GM12872 (cell line): ENCODE data around the gene CCDC71.

ENCODE experiments used
- TF ChIP-seq, protein P1 (sequence below): IDR thresholded peaks from 3 replicates; pipeline ENCODE4 v1.5.1; 2011; ENCODE audit warnings: low read depth, mild to moderate bottlenecking, low read length, moderate library complexity; ENCODE audit not compliant: insufficient read depth

CCDC71 gene

DNA sequence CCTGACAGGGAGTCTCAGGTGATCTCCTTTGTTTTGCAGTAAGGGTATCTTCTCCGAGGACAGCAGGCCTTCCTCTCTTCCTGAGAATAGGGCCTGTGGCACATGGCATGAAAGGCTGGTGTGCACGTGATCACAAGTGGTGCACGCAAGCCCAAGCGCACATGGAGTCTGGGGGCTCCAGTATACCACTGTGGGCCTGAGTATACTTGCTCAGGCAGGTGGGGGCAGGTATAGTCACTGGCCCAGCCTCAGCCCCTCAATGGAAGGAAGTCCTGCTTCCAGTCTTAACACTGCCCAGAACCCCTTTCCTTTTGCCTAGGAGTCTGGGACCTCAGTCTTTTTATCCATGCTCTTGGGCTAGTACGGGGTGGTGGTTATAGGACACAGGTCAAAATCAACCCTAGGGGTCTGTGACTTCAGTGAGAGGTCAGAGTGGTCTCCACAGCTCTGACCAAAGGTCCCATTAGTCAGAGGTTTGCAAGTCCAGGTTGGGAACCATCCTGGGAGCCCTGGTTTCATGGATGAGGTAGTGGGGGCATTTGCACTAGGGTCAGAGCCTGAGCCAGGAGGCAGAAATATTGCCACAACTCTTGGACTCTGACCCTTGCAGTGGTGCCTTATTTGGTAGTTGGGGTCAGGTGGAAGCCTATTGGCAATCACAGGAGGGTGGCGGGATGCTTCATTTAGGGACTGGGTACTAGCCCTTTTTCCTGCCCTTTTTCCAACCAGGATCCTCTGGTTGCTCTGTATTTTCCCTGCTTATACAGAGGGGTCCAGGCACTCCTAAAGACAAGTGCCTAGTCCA is 823 bp upstream of the CCDC71 start:
- TF ChIP-seq, protein P1, sequence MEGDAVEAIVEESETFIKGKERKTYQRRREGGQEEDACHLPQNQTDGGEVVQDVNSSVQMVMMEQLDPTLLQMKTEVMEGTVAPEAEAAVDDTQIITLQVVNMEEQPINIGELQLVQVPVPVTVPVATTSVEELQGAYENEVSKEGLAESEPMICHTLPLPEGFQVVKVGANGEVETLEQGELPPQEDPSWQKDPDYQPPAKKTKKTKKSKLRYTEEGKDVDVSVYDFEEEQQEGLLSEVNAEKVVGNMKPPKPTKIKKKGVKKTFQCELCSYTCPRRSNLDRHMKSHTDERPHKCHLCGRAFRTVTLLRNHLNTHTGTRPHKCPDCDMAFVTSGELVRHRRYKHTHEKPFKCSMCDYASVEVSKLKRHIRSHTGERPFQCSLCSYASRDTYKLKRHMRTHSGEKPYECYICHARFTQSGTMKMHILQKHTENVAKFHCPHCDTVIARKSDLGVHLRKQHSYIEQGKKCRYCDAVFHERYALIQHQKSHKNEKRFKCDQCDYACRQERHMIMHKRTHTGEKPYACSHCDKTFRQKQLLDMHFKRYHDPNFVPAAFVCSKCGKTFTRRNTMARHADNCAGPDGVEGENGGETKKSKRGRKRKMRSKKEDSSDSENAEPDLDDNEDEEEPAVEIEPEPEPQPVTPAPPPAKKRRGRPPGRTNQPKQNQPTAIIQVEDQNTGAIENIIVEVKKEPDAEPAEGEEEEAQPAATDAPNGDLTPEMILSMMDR: no peak

DNA sequence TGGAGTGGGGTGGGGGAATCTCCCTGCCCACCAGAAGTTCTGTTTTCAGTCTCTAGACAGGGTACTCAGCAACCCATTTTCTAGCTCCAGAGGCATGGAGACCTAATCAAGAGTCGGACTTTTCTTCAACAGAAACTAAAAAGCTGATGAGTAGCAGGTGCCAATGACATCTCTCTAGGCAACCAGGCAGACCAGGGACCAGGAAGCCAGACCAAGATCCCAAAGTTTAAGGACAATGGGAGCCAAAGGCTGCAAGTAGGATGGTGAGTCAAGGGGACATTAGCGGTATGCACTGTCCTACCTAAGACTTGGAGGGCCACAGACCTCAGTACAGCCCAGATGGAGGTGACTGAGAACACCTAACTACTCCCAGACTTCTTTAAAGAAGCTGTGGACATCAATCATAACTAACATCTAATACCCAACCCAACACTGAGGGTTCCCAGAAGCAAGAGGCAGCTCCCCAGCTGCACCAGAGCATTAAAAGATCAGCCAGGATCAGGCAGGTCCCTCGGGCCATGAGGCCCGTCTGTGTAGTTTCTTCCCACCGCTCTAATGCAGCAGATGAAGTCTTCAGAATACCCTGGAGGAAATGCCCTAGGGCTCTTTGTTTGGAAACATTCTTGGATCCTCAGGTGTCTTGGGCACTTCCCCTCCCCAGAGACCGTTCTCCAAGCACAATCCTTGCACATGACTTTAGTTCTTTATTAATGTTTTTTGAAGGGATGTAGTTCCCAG is 979 bp downstream of the CCDC71 start:
- TF ChIP-seq, protein P1: no peak

DNA sequence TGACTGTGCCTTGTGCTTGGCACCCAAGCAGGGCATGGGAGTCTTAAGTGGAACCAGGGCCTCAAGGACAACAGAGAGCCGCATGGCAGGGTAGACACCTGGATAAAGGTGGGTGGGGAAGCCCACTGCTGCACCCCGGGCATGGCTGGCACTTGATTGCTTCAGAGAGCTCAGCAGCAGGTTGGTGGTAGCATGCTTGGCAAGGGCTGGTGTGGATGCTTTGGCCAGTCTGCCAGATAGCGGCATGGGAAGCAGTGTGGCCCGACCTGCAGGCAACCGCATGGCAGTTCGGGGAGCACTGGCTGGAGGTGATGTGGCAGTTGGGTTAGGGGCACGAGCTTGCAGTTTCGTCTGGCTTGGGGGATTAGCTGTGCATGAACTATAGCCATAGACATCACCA is 2.5 kb downstream of the CCDC71 start:
- TF ChIP-seq, protein P1: no peak

DNA sequence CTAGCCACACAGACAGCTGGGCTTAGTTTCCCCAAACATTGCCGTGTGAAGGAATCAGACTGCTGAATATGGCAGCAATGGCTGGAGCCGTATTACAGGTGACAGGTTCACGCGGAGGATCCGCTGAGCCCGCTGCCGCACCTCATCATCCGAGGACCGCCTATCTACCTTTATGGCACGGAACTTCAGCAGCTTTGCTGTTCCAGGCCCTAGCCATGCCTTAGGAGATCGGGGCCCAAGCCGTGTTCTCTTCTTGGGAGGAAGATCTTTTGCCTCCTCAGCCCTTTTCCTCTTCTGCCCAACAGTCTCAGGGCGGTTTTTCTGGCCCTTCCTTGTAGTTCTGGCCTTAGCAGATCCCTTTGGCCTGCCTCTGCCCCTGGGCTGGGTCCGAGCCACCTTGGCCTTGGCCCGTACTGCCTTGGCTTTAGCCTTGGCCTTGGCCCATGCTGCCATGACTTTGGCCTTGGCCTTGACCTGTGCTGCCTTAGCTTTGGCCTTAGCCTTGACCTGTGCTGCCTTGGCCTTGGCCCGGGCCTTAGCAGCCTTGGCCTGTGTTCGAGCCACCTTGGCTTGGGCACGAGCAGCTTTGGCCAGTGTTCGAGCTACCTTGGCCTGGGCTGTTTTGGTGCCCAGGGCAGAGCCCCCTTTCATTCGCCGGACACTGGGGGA is 3.2 kb downstream of the CCDC71 start:
- TF ChIP-seq, protein P1: no peak

DNA sequence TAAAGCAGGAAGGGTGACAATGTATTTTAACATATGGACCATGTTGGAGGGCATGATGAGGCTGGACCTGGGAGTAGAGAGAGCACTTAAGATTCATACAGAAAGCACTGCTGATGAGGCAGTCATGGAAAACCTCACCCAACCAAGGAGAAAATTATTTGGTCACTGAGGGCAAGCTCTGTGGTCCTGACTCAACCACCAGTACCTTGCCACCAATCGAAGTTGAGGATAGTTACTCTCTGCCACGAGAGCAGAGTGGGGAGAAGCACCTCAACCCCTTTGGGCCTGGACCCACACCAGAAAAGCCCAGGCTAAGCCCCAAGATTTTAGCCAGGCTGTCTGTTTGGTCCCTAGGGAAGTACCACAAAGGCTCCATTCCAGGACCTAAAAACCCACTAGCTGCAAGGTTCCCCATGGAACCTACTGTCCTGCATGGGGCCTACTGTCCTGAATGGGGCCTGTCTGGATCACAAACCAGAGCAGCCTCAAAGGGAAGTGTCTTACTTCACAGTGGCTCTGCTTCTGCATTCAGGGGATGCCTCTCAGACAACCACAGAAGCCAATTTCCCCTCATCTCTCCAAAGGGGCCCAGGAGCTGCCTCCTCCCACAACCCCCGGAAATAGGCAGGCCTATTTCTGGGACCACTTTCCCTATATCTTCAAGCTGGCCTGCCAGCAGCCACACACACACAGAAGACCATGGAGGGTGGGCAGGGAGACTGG is 4.2 kb downstream of the CCDC71 start:
- TF ChIP-seq, protein P1: no peak

DNA sequence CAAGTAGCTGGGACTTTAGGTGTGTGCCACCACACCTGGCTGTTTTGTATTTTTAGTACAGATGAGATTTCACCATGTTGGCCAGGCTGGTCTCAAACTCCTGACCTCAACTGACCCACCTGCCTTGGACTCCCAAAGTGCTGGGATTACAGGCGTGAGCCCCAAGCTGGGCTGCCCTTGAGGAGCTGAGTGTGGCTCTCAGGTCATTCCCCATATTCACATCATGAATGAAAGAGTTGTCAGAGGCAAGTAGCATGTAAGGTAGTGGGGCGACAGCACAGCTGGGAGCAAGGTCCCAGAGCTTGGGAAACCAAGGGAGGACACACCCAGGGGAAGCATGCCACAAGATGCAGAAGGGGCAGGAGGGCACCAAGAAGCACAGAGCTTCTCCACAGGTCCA is 4.9 kb downstream of the CCDC71 start:
- TF ChIP-seq, protein P1: no peak

DNA sequence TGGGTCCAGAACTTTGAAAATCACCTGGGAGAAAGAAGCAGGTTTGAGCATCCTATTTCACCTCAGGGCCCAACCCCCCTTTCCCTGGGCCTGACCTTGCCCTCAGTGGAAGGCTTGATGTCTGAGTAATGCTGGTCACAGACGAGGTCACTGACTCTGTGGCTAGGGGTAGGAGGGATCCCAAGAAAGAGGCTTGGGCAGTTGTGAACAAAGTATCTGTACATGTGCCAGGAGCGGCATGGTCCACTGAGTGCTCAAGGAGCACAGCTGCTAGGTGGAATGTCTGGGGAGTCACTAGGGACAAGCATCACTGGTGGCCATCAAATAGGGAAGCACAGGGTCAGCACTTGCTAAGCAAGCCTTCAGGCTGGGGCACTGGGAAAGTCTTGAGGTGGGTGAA is 7.3 kb downstream of the CCDC71 start:
- TF ChIP-seq, protein P1: no peak
